H9 (cell line): ENCODE measurements around the gene C1orf21. TPM values are rescaled to one million over a fixed set of nuclear protein-coding genes. Genes with fewer than 3 reads are reported as not detected.

Source experiments
- DNase-seq: peaks from one replicate; pipeline ENCODE4 v3.0.0-alpha.2; 2017
- H2AFZ ChIP-seq: one replicate; pipeline ENCODE4 v1.6.1; 2013; ENCODE audit warnings: mild to moderate bottlenecking, low read length, control low read depth, moderate library complexity
- H2AK5ac ChIP-seq: 2 replicates; pipeline ENCODE4 v1.6.1; 2013; ENCODE audit warnings: low read length, control low read depth, mixed read lengths; ENCODE audit not compliant: insufficient read length
- H2BK120ac ChIP-seq: one replicate; pipeline ENCODE4 v1.6.1; 2013; ENCODE audit warnings: low read depth, mild to moderate bottlenecking, low read length, control low read depth, inconsistent platforms; ENCODE audit not compliant: poor library complexity, severe bottlenecking
- H2BK12ac ChIP-seq: 2 replicates; pipeline ENCODE4 v1.6.1; 2013; ENCODE audit warnings: low read length, control low read depth, mixed read lengths, low read depth; ENCODE audit not compliant: insufficient read length
- H2BK15ac ChIP-seq: 2 replicates; pipeline ENCODE4 v1.6.1; 2013; ENCODE audit warnings: low read depth, low read length, control low read depth
- H2BK20ac ChIP-seq: one replicate; pipeline ENCODE4 v1.6.1; 2013; ENCODE audit warnings: low read depth, mild to moderate bottlenecking, low read length, control low read depth, inconsistent platforms; ENCODE audit not compliant: poor library complexity, severe bottlenecking
- H2BK5ac ChIP-seq: 2 replicates; pipeline ENCODE4 v1.6.1; 2013; ENCODE audit warnings: low read length, control low read depth, mixed read lengths; ENCODE audit not compliant: insufficient read length
- H3K14ac ChIP-seq: 2 replicates; pipeline ENCODE4 v1.6.1; 2013; ENCODE audit warnings: low read length, control low read depth; ENCODE audit not compliant: insufficient read depth
- H3K18ac ChIP-seq: 2 replicates; pipeline ENCODE4 v1.6.1; 2013; ENCODE audit warnings: low read depth, mild to moderate bottlenecking, mixed read lengths, low read length, control low read depth; ENCODE audit not compliant: insufficient read length
- H3K23ac ChIP-seq: 2 replicates; pipeline ENCODE4 v1.6.1; 2013; ENCODE audit warnings: low read length, control low read depth, mixed read lengths, low read depth; ENCODE audit not compliant: insufficient read length
- H3K23me2 ChIP-seq: 2 replicates; pipeline ENCODE4 v1.6.1; 2013; ENCODE audit warnings: low read depth, mild to moderate bottlenecking, mixed read lengths, low read length, control low read depth; ENCODE audit not compliant: insufficient read length, poor library complexity, severe bottlenecking
- H3K27ac ChIP-seq: 2 replicates; pipeline ENCODE4 v1.5.1; 2013; ENCODE audit warnings: low read length, control low read depth, mixed read lengths, low read depth; ENCODE audit not compliant: insufficient read length
- H3K27me3 ChIP-seq: 2 replicates; pipeline ENCODE4 v1.6.1; 2013; ENCODE audit warnings: low read length, control low read depth, inconsistent platforms; ENCODE audit not compliant: insufficient read depth
- H3K4ac ChIP-seq: 2 replicates; pipeline ENCODE4 v1.6.1; 2013; ENCODE audit warnings: low read depth, mild to moderate bottlenecking, control low read depth, inconsistent platforms, low read length, moderate library complexity
- H3K4me1 ChIP-seq: 2 replicates; pipeline ENCODE4 v1.6.1; 2013; ENCODE audit warnings: low read length, control low read depth, inconsistent platforms; ENCODE audit not compliant: insufficient read depth
- H3K4me2 ChIP-seq: 2 replicates; pipeline ENCODE4 v1.6.1; 2013; ENCODE audit warnings: low read length, control low read depth, mixed read lengths; ENCODE audit not compliant: insufficient read length, insufficient read depth
- H3K56ac ChIP-seq: 2 replicates; pipeline ENCODE4 v1.6.1; 2013; ENCODE audit warnings: low read depth, mild to moderate bottlenecking, mixed read lengths, low read length, control low read depth; ENCODE audit not compliant: insufficient read length
- H3K79me1 ChIP-seq: 2 replicates; pipeline ENCODE4 v1.6.1; 2013; ENCODE audit warnings: low read depth, mild to moderate bottlenecking, moderate library complexity, low read length, control low read depth, inconsistent platforms; ENCODE audit not compliant: insufficient read depth, poor library complexity, severe bottlenecking
- H3K79me2 ChIP-seq: 2 replicates; pipeline ENCODE4 v1.6.1; 2013; ENCODE audit warnings: low read length, control low read depth, inconsistent platforms; ENCODE audit not compliant: insufficient read depth
- H3K9ac ChIP-seq: 2 replicates; pipeline ENCODE4 v1.6.1; 2013; ENCODE audit warnings: low read length, control low read depth, mixed read lengths; ENCODE audit not compliant: insufficient read length; ENCODE audit errors: extremely low read depth
- H3K9me3 ChIP-seq: one replicate; pipeline ENCODE4 v1.6.1; 2013; ENCODE audit warnings: low read depth, low read length, inconsistent platforms; ENCODE audit not compliant: control insufficient read depth
- H3T11ph ChIP-seq: one replicate; pipeline ENCODE4 v1.6.1; 2013; ENCODE audit warnings: mild to moderate bottlenecking, low read length, control low read depth, inconsistent platforms
- H4K20me1 ChIP-seq: one replicate; pipeline ENCODE4 v1.6.1; 2013; ENCODE audit not compliant: control insufficient read depth, insufficient read length, insufficient read depth
- H4K5ac ChIP-seq: 2 replicates; pipeline ENCODE4 v1.6.1; 2013; ENCODE audit warnings: low read depth, mild to moderate bottlenecking, mixed read lengths, low read length, control low read depth; ENCODE audit not compliant: insufficient read length
- H4K8ac ChIP-seq: replicated peaks from 2 replicates; pipeline ENCODE4 v1.6.1; 2013; ENCODE audit warnings: low read length, control low read depth, mixed read lengths, low read depth; ENCODE audit not compliant: insufficient read length
- H4K91ac ChIP-seq: 2 replicates; pipeline ENCODE4 v1.6.1; 2013; ENCODE audit warnings: low read depth, mild to moderate bottlenecking, moderate library complexity, mixed read lengths, low read length, control low read depth; ENCODE audit not compliant: insufficient read length
- H3K27ac Mint-ChIP-seq, 3 experiments: 2 replicates in 2 of 3; 3 replicates in 1 of 3; pipeline ENCODE4 v1.8.0; 2020 to 2021; ENCODE audit warnings: mixed read lengths in 3 of 3, mild to moderate bottlenecking in 1 of 3, moderate library complexity in 1 of 3
- H3K27me3 Mint-ChIP-seq: 2 replicates; pipeline ENCODE4 v1.8.0; 2021; ENCODE audit warnings: low read depth, mild to moderate bottlenecking, moderate library complexity, mixed read lengths
- H3K36me3 Mint-ChIP-seq, 3 experiments: 2 replicates in 2 of 3; 3 replicates in 1 of 3; pipeline ENCODE4 v1.8.0; 2020 to 2021; ENCODE audit warnings: low read depth in 3 of 3, mixed read lengths in 3 of 3; ENCODE audit not compliant: insufficient read depth in 1 of 3
- H3K4me1 Mint-ChIP-seq, 2 experiments: 2 replicates each; pipeline ENCODE4 v1.8.0; 2020; ENCODE audit warnings: mixed read lengths in 2 of 2
- H3K4me3 Mint-ChIP-seq, 2 experiments: 2 replicates in 1 of 2; 3 replicates in 1 of 2; pipeline ENCODE4 v1.8.0; 2020 to 2021; ENCODE audit warnings: mild to moderate bottlenecking in 2 of 2, mixed read lengths in 2 of 2, moderate library complexity in 1 of 2
- H3K9me3 Mint-ChIP-seq, 2 experiments: 2 replicates in 1 of 2; 3 replicates in 1 of 2; pipeline ENCODE4 v1.8.0; 2020; ENCODE audit warnings: mild to moderate bottlenecking in 2 of 2, mixed read lengths in 2 of 2, moderate library complexity in 1 of 2
- WGBS: extraction: QIAGEN DNeasy Blood & Tissue Kit; methylation state at CpG from one replicate; pipeline ENCODE4 v1.1.7; 2013; ENCODE audit warnings: missing lambda C conversion rate, low lambda C conversion rate, mixed read lengths; ENCODE audit not compliant: insufficient read length; ENCODE audit errors: extremely low coverage; 5-methylcytosine and 5-hydroxymethylcytosine counted together
- total RNA-seq: library from RNA; stranded (reverse); gene quantifications from 2 replicates; pipeline ENCODE4 v1.2.1, GENCODE V29; 2021
- TF ChIP-seq, protein P1 (sequence below): fragments of 200-600 bp; sonication (generic); conservative IDR thresholded peaks from 3 replicates; pipeline ENCODE4 v1.8.0; 2021; ENCODE audit warnings: antibody characterized with exemption, mild to moderate bottlenecking

C1orf21 gene
- total RNA-seq, 1 experiment from 2014 or later = 36.0 TPM

DNA sequence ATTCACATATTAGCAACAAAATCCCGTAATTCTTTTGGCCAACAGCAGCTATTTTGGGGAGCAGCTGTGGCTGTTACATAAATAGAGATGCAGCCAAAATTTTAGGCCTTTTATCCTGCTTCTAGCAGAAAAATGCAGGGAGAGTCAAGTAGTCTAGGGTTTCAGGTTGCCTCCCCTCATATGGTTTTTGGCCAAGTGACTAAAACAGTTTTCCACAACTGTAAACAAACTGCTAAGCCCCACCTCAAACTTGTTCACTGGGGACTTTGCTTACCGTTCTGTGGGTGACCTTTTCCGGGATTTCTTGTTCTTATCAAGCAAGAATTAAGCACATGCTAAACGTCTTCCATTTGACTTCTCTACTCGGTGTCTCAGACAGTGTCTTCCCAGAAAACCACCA lies 234.4 kb downstream of the C1orf21 start:
- no peak overlapping the region for H3K14ac ChIP-seq

More for the DNA sequence above, 234.4 kb downstream of the C1orf21 start:
- Histone ChIP-seq H3K23ac (no peak overlapping the region), H3K27me3 (no peaks in the 10 kb centered on the region), H3K4me2 (no peak overlapping the region), H4K91ac (no peak overlapping the region), H3K4ac (no peak overlapping the region), H3K4me1 (no peaks in the 10 kb centered on the region), H3K56ac (no peak overlapping the region), H2BK5ac (no peak overlapping the region), H4K5ac (no peak overlapping the region), H3K27ac (no peak overlapping the region), H4K20me1 (no peaks in the 10 kb centered on the region), H2BK120ac (no peak overlapping the region), H3K18ac (no peak overlapping the region), H4K8ac (no peak overlapping the region), H2BK12ac (no peak overlapping the region), H2AK5ac (no peak overlapping the region), H2BK20ac (no peak overlapping the region), H3K79me1 (no peaks in the 10 kb centered on the region), H3K9me3 (no peaks in the 10 kb centered on the region), H3T11ph (no peak overlapping the region), H2AFZ (no peak overlapping the region), H3K79me2 (no peaks in the 10 kb centered on the region), H2BK15ac (no peak overlapping the region), H3K23me2 (no peaks in the 10 kb centered on the region), H3K9ac (no peak overlapping the region)
- H3K27me3 Mint-ChIP-seq = no peaks in the 10 kb centered on the region
- H3K4me1 Mint-ChIP-seq = peaks cover 0 to 7% of the 10 kb centered on the region in 2 experiments; a peak in 3 of 4 replicates
- no peaks in the 10 kb centered on the region for H3K9me3 Mint-ChIP-seq
- WGBS = no CpG with 5 or more reads among the region's 5 CpGs
- no peak for DNase-seq
- peaks cover 0 to 26% (median 0%) of the 10 kb centered on the region in 3 experiments; a peak in 3 of 7 replicates for H3K36me3 Mint-ChIP-seq
- H3K4me3 Mint-ChIP-seq = no peak overlapping the region
- TF ChIP-seq, protein P1, sequence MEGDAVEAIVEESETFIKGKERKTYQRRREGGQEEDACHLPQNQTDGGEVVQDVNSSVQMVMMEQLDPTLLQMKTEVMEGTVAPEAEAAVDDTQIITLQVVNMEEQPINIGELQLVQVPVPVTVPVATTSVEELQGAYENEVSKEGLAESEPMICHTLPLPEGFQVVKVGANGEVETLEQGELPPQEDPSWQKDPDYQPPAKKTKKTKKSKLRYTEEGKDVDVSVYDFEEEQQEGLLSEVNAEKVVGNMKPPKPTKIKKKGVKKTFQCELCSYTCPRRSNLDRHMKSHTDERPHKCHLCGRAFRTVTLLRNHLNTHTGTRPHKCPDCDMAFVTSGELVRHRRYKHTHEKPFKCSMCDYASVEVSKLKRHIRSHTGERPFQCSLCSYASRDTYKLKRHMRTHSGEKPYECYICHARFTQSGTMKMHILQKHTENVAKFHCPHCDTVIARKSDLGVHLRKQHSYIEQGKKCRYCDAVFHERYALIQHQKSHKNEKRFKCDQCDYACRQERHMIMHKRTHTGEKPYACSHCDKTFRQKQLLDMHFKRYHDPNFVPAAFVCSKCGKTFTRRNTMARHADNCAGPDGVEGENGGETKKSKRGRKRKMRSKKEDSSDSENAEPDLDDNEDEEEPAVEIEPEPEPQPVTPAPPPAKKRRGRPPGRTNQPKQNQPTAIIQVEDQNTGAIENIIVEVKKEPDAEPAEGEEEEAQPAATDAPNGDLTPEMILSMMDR = no peak
- H3K27ac Mint-ChIP-seq = no peak overlapping the region
